ENCODE measurements around the gene CAMK1D. TPM values are rescaled to one million over a fixed set of nuclear protein-coding genes. Genes with fewer than 3 reads are reported as not detected.

Gene CAMK1D
- total and polyA plus RNA-seq, 11 donors, result 1.4 to 16.0 (median 2.5) TPM

GRCh38 chr10:12631787-12632562 is 282.6 kb downstream of the CAMK1D start:
- Histone ChIP-seq H3K4me3 (no peak overlapping the region), H3K9me3 (peaks cover 0 to 9% (median 0%) of the 10 kb centered on the region in 12 donors), H3K27ac (no peak overlapping the region), H3K36me3 (no peaks in the 10 kb centered on the region), H3K27me3 (no peaks in the 10 kb centered on the region), H3K4me1 (no peaks in the 10 kb centered on the region)
- no peak for TF ChIP-seq POLR2A (IDR thresholded peaks at IDR 0.05)
- TF ChIP-seq CTCF (IDR thresholded peaks at IDR 0.05), result no peak
- intact Hi-C loops (cut with DNase I), result no loop called here
- no peak for DNase-seq
- WGBS, 4 donors, result 89 to 94% (median 94%) methylated on average over 14 of the region's 14 CpGs
- ATAC-seq, result no peak

- WGBS, 4 donors, result 81 to 92% (median 90%) methylated on average over 10 to 11 of the region's 11 CpGs
- DNase-seq (no peak), ATAC-seq (no peak)
- no peaks in the 10 kb centered on the region for H3K27me3 ChIP-seq
- H3K36me3 ChIP-seq, result no peaks in the 10 kb centered on the region
- TF ChIP-seq CTCF (IDR thresholded peaks at IDR 0.05), result no peak
- TF ChIP-seq POLR2A (IDR thresholded peaks at IDR 0.05), result no peak
- H3K4me1 ChIP-seq, result no peaks in the 10 kb centered on the region
- H3K27ac ChIP-seq, result no peak overlapping the region
- H3K9me3 ChIP-seq, result peaks cover 0 to 9% (median 0%) of the 10 kb centered on the region in 12 donors
- intact Hi-C loops (cut with DNase I), result no loop called here
- no peak overlapping the region for H3K4me3 ChIP-seq
Observed at GRCh38 chr10:12633776-12634620, 284.7 kb downstream of the CAMK1D start.

- H3K9me3 ChIP-seq, result peaks cover 0 to 9% (median 0%) of the 10 kb centered on the region in 12 donors
- H3K27ac ChIP-seq, result no peak overlapping the region
- ATAC-seq (no peak), DNase-seq (no peak)
- H3K36me3 ChIP-seq, result no peaks in the 10 kb centered on the region
- no peak overlapping the region for H3K4me3 ChIP-seq
- TF ChIP-seq POLR2A (IDR thresholded peaks at IDR 0.05), result no peak
- no peak for TF ChIP-seq CTCF (IDR thresholded peaks at IDR 0.05)
- no peaks in the 10 kb centered on the region for H3K4me1 ChIP-seq
- H3K27me3 ChIP-seq, result no peaks in the 10 kb centered on the region
- intact Hi-C loops (cut with DNase I), result no loop called here
- 74 to 97% (median 90%) methylated on average over 10 of the region's 10 CpGs for WGBS, 4 donors
Observed at GRCh38 chr10:12634621-12634931, 285.2 kb downstream of the CAMK1D start.

- DNase-seq (no peak), ATAC-seq (no peak)
- H3K27ac ChIP-seq, result no peak overlapping the region
- no peaks in the 10 kb centered on the region for H3K27me3 ChIP-seq
- no peaks in the 10 kb centered on the region for H3K4me1 ChIP-seq
- H3K9me3 ChIP-seq, result peaks cover 0 to 9% (median 0%) of the 10 kb centered on the region in 12 donors
- H3K36me3 ChIP-seq, result no peaks in the 10 kb centered on the region
- WGBS, 4 donors, result 83 to 89% (median 89%) methylated on average over 10 of the region's 10 CpGs
- no peak overlapping the region for H3K4me3 ChIP-seq
- intact Hi-C loops (cut with DNase I), result no loop called here
- TF ChIP-seq POLR2A (IDR thresholded peaks at IDR 0.05), result no peak
- TF ChIP-seq CTCF (IDR thresholded peaks at IDR 0.05), result no peak
Observed at GRCh38 chr10:12635127-12635541, 285.8 kb downstream of the CAMK1D start.

All from heart left ventricle (tissue), 16 donors.